Measurements from ENCODE around the gene TIMP4.

TIMP4 gene

DNA sequence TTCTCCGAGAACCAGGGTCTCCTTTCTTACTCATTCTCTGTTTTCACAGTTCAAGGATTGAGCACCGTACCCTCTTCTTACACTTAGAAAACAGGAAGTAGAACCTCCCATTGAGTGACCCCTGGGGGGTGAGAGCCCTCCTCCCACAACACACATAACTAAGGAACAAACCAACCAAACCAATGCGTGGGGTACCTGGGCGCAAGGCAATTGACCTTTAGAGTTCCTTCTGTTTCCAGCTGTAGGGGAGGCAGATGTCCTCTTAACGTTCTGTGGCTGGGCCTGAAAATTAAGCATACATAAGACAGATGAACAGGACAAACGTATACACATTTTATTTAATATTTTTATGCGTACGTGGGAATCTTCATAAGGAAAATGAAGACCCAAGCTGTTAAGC lies 33.5 kb upstream of the TIMP4 start:
- peaks cover 4 to 28% of the 10 kb centered on the region in 2 donors for H3K4me1 ChIP-seq (ENCODE audit: control insufficient read depth in 1 of 2, insufficient read depth in 2 of 2, low read length in 2 of 2)

DNA sequence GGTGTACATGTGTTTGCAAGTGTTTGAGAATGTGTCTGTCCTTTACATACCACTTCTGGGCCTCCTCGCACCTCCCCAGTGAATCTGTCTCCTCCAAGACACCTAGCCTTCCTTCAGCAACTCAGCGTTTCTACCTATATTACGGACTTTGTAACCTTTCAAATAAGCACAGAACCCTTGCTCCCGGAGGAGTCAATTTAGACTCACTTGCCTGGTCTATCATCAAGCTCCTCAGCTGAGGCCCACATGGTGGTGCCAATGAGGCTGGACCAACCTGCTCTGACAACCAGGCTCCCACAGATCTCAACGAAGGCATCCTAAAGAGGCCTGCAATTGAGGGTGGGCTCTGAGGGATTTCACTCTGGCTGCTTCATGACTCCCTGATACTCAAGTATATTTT lies 32.8 kb upstream of the TIMP4 start:
- Histone ChIP-seq H3K36me3 (ENCODE audit: control insufficient read depth in 1 of 2, insufficient read depth in 2 of 2, low read length in 2 of 2) (no peaks in the 10 kb centered on the region), H3K4me3 (ENCODE audit: low read depth in 1 of 2, low read length in 2 of 2) (no peak overlapping the region), H3K27me3 (ENCODE audit: low read depth, low read length) (no peaks in the 10 kb centered on the region), H3K9me3 (ENCODE audit: control insufficient read depth in 1 of 2, low read length in 2 of 2) (no peaks in the 10 kb centered on the region), H3K27ac (ENCODE audit: low read length) (no peak overlapping the region), H3K4me1 (ENCODE audit: control insufficient read depth in 1 of 2, insufficient read depth in 2 of 2, low read length in 2 of 2) (peaks cover 4 to 28% of the 10 kb centered on the region in 2 donors)

More for the DNA sequence above, 33.5 kb upstream of the TIMP4 start:
- H3K27ac ChIP-seq (ENCODE audit: low read length), result no peak overlapping the region
- no peaks in the 10 kb centered on the region for H3K9me3 ChIP-seq (ENCODE audit: control insufficient read depth in 1 of 2, low read length in 2 of 2)
- H3K27me3 ChIP-seq (ENCODE audit: low read depth, low read length), result no peaks in the 10 kb centered on the region
- H3K4me3 ChIP-seq (ENCODE audit: low read depth in 1 of 2, low read length in 2 of 2), result no peak overlapping the region
- H3K36me3 ChIP-seq (ENCODE audit: control insufficient read depth in 1 of 2, insufficient read depth in 2 of 2, low read length in 2 of 2), result no peaks in the 10 kb centered on the region

DNA sequence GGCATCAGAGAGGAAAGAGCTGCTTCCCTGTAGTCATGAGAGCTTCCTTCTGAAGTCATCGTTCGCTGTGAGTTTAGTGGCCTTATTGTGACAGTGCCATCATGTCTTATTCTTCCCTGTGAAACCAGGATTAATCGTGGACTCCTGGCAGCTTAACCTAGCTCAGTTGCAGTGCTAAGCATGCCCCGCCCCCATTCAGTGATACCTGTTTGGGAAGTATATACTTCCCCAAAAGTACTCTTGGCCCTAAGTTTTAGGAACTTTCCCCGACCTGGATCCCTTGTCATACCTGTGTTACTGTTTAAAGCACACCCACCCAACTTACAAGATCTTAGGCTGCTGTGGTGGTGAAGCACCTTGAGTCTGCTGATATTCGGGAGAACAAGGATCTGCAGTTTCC lies 32.1 kb upstream of the TIMP4 start:
- Histone ChIP-seq H3K27me3 (ENCODE audit: low read depth, low read length) (no peaks in the 10 kb centered on the region), H3K27ac (ENCODE audit: low read length) (no peak overlapping the region), H3K4me1 (ENCODE audit: control insufficient read depth in 1 of 2, insufficient read depth in 2 of 2, low read length in 2 of 2) (peaks cover 4 to 28% of the 10 kb centered on the region in 2 donors), H3K36me3 (ENCODE audit: control insufficient read depth in 1 of 2, insufficient read depth in 2 of 2, low read length in 2 of 2) (no peaks in the 10 kb centered on the region), H3K9me3 (ENCODE audit: control insufficient read depth in 1 of 2, low read length in 2 of 2) (no peaks in the 10 kb centered on the region), H3K4me3 (ENCODE audit: low read depth in 1 of 2, low read length in 2 of 2) (no peak overlapping the region)

DNA sequence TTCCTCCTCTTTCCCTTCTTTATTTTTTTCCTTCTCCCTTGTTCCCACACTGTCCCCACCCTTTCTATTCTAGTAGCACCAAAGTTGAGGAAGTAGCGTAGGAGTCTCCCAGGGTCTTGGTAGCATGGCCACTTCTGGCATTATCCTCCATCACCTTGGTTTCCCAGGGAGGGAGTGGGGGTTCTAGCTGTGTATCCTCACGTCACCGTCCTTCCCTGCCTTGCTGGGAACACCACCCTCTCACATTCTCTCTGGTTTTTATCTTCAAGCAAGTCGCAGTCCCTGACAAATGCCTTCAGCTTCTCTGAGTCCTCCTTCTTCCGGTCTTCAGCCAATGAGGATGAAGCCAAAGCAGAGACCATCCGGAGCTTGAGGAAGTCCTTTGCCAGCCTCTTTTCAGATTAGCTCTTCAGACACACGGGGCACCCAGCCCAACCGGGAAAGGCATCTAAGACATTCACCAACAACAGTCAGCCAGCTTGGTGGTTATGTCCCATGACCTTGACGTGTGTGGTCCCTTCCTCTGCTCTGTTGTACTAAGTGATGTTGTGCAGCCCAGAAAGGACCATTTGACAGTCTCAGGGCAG lies 31.6 kb upstream of the TIMP4 start:
- peaks cover 4 to 28% of the 10 kb centered on the region in 2 donors for H3K4me1 ChIP-seq (ENCODE audit: control insufficient read depth in 1 of 2, insufficient read depth in 2 of 2, low read length in 2 of 2)
- H3K9me3 ChIP-seq (ENCODE audit: control insufficient read depth in 1 of 2, low read length in 2 of 2), result no peaks in the 10 kb centered on the region
- no peaks in the 10 kb centered on the region for H3K27me3 ChIP-seq (ENCODE audit: low read depth, low read length)
- no peak overlapping the region for H3K27ac ChIP-seq (ENCODE audit: low read length)
- H3K36me3 ChIP-seq (ENCODE audit: control insufficient read depth in 1 of 2, insufficient read depth in 2 of 2, low read length in 2 of 2), result no peaks in the 10 kb centered on the region
- H3K4me3 ChIP-seq (ENCODE audit: low read depth in 1 of 2, low read length in 2 of 2), result no peak overlapping the region

DNA sequence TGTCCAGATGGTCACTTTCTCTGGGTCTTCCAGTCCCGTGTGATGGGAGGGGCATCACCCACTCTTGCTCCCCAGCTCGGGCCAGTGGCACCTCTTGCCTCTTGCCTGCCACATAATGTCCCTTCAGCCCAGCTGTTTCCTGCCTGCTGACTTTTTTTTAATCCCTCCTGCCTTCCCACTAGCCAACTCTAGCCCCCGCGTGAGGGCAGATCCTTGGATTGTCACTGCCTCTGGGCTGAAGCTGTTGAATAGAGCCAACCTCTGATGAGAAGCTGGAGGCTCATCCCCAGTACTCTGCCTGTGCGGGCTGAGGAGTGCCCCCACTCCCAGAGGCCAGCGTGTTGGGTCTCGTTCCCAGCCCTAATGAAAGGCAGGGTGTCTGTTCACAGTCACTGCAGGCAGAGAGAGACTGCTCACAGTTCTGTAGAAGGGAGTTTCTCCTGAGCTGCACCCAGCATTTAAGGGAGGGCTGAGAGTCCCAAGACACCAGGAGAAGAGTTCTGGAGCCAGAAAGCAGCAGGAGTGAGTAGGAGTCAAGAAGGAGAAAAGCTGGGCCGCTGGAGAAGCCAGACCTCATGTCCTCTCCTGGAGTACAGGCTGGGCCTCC lies 30.1 kb upstream of the TIMP4 start:
- Histone ChIP-seq H3K36me3 (ENCODE audit: control insufficient read depth in 1 of 2, insufficient read depth in 2 of 2, low read length in 2 of 2) (no peaks in the 10 kb centered on the region), H3K4me1 (ENCODE audit: control insufficient read depth in 1 of 2, insufficient read depth in 2 of 2, low read length in 2 of 2) (peaks cover 0 to 15% of the 10 kb centered on the region in 2 donors), H3K27me3 (ENCODE audit: low read depth, low read length) (no peaks in the 10 kb centered on the region), H3K9me3 (ENCODE audit: control insufficient read depth in 1 of 2, low read length in 2 of 2) (no peaks in the 10 kb centered on the region), H3K4me3 (ENCODE audit: low read depth in 1 of 2, low read length in 2 of 2) (no peak overlapping the region), H3K27ac (ENCODE audit: low read length) (peak overlapping the region; percentile 62)

DNA sequence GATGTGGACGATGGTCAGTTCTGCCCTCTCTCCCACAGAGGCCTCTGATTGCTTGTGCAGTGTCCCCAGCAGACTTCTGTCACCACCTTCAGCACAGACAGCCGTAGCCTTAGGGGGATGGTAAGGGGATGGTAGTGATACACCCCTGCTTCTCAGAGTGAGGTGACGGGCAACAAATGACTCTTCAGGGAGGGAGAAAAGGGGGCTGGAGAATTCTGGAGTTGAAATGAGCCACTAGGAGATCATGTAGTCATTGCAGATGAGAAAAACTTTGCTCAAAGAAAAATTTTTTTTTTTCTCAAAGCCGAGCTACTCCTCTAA lies 29.6 kb upstream of the TIMP4 start:
- Histone ChIP-seq H3K9me3 (ENCODE audit: control insufficient read depth in 1 of 2, low read length in 2 of 2) (no peaks in the 10 kb centered on the region), H3K27ac (ENCODE audit: low read length) (peak overlapping the region; percentile 62), H3K4me1 (ENCODE audit: control insufficient read depth in 1 of 2, insufficient read depth in 2 of 2, low read length in 2 of 2) (peaks cover 0 to 12% of the 10 kb centered on the region in 2 donors), H3K36me3 (ENCODE audit: control insufficient read depth in 1 of 2, insufficient read depth in 2 of 2, low read length in 2 of 2) (no peaks in the 10 kb centered on the region), H3K4me3 (ENCODE audit: low read depth in 1 of 2, low read length in 2 of 2) (peak overlapping the region in 1 of 2 donors; percentile 23), H3K27me3 (ENCODE audit: low read depth, low read length) (no peaks in the 10 kb centered on the region)

DNA sequence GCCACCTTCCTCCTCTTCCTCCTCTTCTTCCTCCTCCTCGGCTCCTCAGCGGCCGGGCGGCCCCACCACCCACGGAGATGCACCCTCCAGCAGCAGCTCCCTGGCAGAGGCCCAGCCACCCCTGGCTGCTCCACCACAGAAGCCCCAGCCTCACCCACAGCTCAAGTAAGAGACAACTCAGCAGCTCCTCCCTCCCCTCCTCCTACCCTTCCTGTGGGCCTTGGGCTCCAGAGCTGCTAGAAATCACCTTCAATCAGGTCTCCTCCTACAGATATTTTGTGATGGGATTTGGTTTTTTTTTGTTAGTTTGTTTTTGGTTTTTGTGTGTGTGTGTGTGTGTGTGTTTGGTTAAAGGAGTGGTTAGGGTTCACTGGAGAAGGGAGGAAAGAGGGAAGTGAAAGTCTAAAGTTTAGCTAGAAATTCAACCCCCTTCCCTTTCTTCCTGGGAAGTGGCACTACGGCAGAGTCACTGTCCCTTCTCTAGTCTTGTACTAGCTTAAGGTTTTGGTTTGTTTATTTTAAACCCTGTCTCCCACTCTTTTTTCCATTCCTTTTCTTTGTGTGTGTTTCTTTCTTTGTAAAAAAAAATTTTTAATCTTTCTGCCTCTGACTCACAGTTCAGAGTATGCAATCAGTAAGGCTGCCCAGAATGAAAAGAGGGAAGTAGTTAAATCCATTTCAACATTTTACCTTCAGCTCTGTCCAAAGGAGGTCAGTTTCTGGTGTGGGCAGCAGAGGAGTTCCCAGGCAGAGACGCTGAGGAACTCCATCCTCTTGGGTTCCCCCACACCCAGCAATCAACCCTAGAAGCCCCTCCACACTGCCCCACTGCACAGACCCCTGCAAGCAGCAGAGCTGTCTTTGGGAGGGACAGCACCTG lies 29.0 kb upstream of the TIMP4 start:
- Histone ChIP-seq H3K4me3 (ENCODE audit: low read depth in 1 of 2, low read length in 2 of 2) (peak overlapping the region in 1 of 2 donors; percentile 23), H3K36me3 (ENCODE audit: control insufficient read depth in 1 of 2, insufficient read depth in 2 of 2, low read length in 2 of 2) (no peaks in the 10 kb centered on the region), H3K27ac (ENCODE audit: low read length) (peak overlapping the region; percentile 62)

DNA sequence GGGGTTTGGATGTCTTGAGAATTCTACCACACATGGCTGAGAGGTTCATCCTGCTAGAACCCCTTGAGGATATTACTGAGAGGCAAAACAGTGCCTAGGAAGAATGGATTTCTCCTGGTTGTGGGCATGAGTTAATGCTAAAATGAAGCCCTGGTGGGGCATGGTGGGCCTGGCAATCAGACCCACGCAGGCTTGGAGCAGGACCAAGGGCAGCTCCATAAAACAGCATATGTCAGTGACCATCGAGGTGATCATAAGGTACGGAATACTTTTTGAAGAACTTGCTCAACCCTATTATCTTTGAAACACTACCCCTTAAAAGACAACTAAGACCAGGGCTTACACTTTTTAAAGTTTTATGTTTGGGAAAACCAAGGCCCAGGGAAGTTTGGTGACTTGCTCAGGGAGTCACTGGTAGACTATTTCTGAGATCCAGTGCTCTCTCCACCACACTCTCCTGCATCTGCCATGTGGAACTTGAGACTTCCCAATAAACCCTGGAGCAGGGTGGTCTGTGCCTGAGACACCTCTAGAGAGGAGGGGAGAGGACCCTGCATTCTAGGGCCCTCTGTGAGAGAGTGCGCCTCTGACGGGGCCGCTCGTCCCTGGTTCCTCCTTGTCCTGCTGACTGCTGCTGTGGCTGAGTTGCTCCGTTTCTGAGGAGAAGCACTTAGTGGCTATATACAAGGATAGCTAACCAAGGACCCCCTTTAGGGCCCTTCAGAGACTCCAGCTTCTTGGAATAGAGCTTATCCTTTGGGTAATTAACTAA lies 28.0 kb upstream of the TIMP4 start:
- Histone ChIP-seq H3K27me3 (ENCODE audit: low read depth, low read length) (no peaks in the 10 kb centered on the region), H3K36me3 (ENCODE audit: control insufficient read depth in 1 of 2, insufficient read depth in 2 of 2, low read length in 2 of 2) (no peaks in the 10 kb centered on the region), H3K4me3 (ENCODE audit: low read depth in 1 of 2, low read length in 2 of 2) (no peak overlapping the region), H3K4me1 (ENCODE audit: control insufficient read depth in 1 of 2, insufficient read depth in 2 of 2, low read length in 2 of 2) (peaks cover 0 to 7% of the 10 kb centered on the region in 2 donors), H3K9me3 (ENCODE audit: control insufficient read depth in 1 of 2, low read length in 2 of 2) (no peaks in the 10 kb centered on the region), H3K27ac (ENCODE audit: low read length) (no peak overlapping the region)

More for the DNA sequence above, 29.0 kb upstream of the TIMP4 start:
- Histone ChIP-seq H3K4me1 (ENCODE audit: control insufficient read depth in 1 of 2, insufficient read depth in 2 of 2, low read length in 2 of 2) (peaks cover 0 to 7% of the 10 kb centered on the region in 2 donors), H3K9me3 (ENCODE audit: control insufficient read depth in 1 of 2, low read length in 2 of 2) (no peaks in the 10 kb centered on the region), H3K27me3 (ENCODE audit: low read depth, low read length) (no peaks in the 10 kb centered on the region)

DNA sequence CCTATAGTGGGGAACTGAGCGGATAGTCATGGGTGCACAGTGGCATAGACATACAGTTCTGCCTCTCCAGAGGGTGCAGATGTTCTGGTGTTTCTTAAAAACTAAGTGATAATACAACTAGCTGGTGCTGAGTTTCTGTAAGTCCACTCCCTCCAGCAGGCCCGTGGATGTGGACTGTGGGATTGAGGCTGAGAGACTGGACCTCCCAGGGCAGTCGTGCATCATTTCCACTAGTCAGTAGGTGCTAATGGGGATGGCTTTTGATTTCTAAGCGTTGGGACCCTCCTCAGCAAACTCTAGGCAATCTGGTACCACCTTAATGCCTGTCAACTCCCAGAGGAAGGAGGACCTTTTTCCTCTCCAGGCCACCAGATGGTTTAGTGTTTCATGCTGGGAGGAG lies 27.3 kb upstream of the TIMP4 start:
- Histone ChIP-seq H3K27ac (ENCODE audit: low read length) (no peak overlapping the region), H3K36me3 (ENCODE audit: control insufficient read depth in 1 of 2, insufficient read depth in 2 of 2, low read length in 2 of 2) (no peaks in the 10 kb centered on the region), H3K4me1 (ENCODE audit: control insufficient read depth in 1 of 2, insufficient read depth in 2 of 2, low read length in 2 of 2) (peaks cover 0 to 7% of the 10 kb centered on the region in 2 donors), H3K9me3 (ENCODE audit: control insufficient read depth in 1 of 2, low read length in 2 of 2) (no peaks in the 10 kb centered on the region), H3K27me3 (ENCODE audit: low read depth, low read length) (no peaks in the 10 kb centered on the region), H3K4me3 (ENCODE audit: low read depth in 1 of 2, low read length in 2 of 2) (no peak overlapping the region)

DNA sequence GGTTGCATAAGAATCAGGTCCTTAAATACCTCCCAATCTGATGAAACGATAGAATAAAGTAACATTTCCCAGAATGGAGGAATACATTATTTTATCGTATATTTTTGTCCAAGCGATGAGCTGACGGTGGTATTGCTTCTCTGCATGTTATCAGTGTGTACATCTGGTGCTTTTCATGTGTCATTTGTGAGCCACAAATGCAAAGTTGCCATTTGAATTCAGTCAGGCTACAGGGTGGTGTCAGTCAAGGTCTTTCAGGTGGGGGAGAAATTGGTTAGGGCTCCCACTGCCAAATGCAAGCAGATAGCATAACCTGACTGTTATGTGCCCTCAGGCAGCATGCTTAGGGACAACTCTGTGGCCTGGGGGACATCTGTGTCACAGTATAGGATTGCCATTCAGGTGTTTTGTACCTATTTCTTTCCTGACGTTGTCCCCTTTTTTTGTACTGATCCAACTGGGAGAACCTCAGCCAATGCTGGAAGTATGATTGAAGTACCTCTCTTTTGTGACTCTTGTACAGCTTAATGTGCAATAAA lies 26.5 kb upstream of the TIMP4 start:
- no peak overlapping the region for H3K27ac ChIP-seq (ENCODE audit: low read length)
- no peak overlapping the region for H3K4me3 ChIP-seq (ENCODE audit: low read depth in 1 of 2, low read length in 2 of 2)
- no peaks in the 10 kb centered on the region for H3K27me3 ChIP-seq (ENCODE audit: low read depth, low read length)
- no peaks in the 10 kb centered on the region for H3K36me3 ChIP-seq (ENCODE audit: control insufficient read depth in 1 of 2, insufficient read depth in 2 of 2, low read length in 2 of 2)
- no peaks in the 10 kb centered on the region for H3K9me3 ChIP-seq (ENCODE audit: control insufficient read depth in 1 of 2, low read length in 2 of 2)
- H3K4me1 ChIP-seq (ENCODE audit: control insufficient read depth in 1 of 2, insufficient read depth in 2 of 2, low read length in 2 of 2), result peaks cover 2 to 7% of the 10 kb centered on the region in 2 donors

DNA sequence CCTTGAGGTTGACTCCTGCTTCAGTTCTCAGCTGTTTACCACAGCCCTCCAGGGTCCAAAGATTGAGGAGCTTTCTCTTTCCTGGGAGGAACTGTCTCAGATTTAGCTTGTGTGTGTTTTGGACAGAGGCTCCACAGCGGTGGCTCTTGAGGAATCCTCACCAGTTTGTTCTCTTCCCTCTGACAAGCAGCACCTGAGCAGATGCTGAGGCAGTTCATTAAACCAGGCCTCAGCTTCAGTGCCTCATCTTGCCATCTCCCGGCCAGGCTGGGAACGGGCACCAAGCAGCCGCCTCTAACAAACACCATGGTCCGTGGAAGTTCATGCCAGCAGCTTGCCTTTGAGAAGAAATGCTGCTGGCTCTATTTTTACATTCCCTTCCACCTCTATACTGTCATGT lies 25.8 kb upstream of the TIMP4 start:
- peaks cover 5 to 7% of the 10 kb centered on the region in 2 donors for H3K4me1 ChIP-seq (ENCODE audit: control insufficient read depth in 1 of 2, insufficient read depth in 2 of 2, low read length in 2 of 2)
- H3K36me3 ChIP-seq (ENCODE audit: control insufficient read depth in 1 of 2, insufficient read depth in 2 of 2, low read length in 2 of 2), result no peaks in the 10 kb centered on the region
- H3K4me3 ChIP-seq (ENCODE audit: low read depth in 1 of 2, low read length in 2 of 2), result no peak overlapping the region
- H3K27me3 ChIP-seq (ENCODE audit: low read depth, low read length), result no peaks in the 10 kb centered on the region
- no peak overlapping the region for H3K27ac ChIP-seq (ENCODE audit: low read length)
- no peaks in the 10 kb centered on the region for H3K9me3 ChIP-seq (ENCODE audit: control insufficient read depth in 1 of 2, low read length in 2 of 2)

Measured in muscle layer of duodenum (tissue), 2 donors.